Mesenchymal stem cell (in vitro differentiated cells and primary cell): ENCODE data around the gene FXR2.
A peak's percentile ranks its signal among the peaks of the same experiment; 100 is the strongest.

Source experiments
- DNase-seq: peaks from one replicate; pipeline ENCODE4 v3.0.0-alpha.2; 2013
- H2AFZ ChIP-seq: one replicate; pipeline ENCODE4 v1.6.1; 2013; ENCODE audit warnings: low read depth, mild to moderate bottlenecking, control low read depth, inconsistent platforms, low read length, moderate library complexity
- H2AK5ac ChIP-seq: 2 replicates; pipeline ENCODE4 v1.6.1; 2013; ENCODE audit warnings: low read length, moderate library complexity, mild to moderate bottlenecking, inconsistent platforms; ENCODE audit not compliant: severe bottlenecking
- H2BK120ac ChIP-seq: one replicate; pipeline ENCODE4 v1.6.1; 2013; ENCODE audit warnings: low read depth, mild to moderate bottlenecking, inconsistent platforms, low read length, moderate library complexity
- H2BK12ac ChIP-seq, 2 experiments: one replicate each; pipeline ENCODE4 v1.6.1; 2013; ENCODE audit warnings: inconsistent platforms in 2 of 2, low read length in 2 of 2, mild to moderate bottlenecking in 2 of 2, moderate library complexity in 2 of 2, control low read depth in 1 of 2
- H2BK15ac ChIP-seq: one replicate; pipeline ENCODE4 v1.6.1; 2013; ENCODE audit warnings: mild to moderate bottlenecking, low read depth, inconsistent platforms; ENCODE audit not compliant: poor library complexity, severe bottlenecking
- H2BK5ac ChIP-seq: 2 replicates; pipeline ENCODE4 v1.6.1; 2013; ENCODE audit warnings: low read depth, mild to moderate bottlenecking, low read length, control low read depth, inconsistent platforms; ENCODE audit not compliant: poor library complexity, severe bottlenecking
- H3K14ac ChIP-seq, 2 experiments: one replicate each; pipeline ENCODE4 v1.6.1; 2013; ENCODE audit warnings: inconsistent platforms in 2 of 2, low read length in 2 of 2, control low read depth in 1 of 2, mild to moderate bottlenecking in 1 of 2, moderate library complexity in 1 of 2
- H3K18ac ChIP-seq, 2 experiments: one replicate each; pipeline ENCODE4 v1.6.1; 2013; ENCODE audit warnings: inconsistent platforms in 2 of 2, low read length in 2 of 2, control low read depth in 1 of 2, low read depth in 1 of 2, mild to moderate bottlenecking in 1 of 2
- H3K23ac ChIP-seq, 2 experiments: one replicate each; pipeline ENCODE4 v1.6.1; 2013; ENCODE audit warnings: inconsistent platforms in 2 of 2, low read length in 2 of 2, mild to moderate bottlenecking in 2 of 2, moderate library complexity in 2 of 2, control low read depth in 1 of 2
- H3K27ac ChIP-seq: 2 replicates; pipeline ENCODE4 v1.5.1; 2013; ENCODE audit warnings: mild to moderate bottlenecking, moderate library complexity, low read length, control low read depth, inconsistent platforms; ENCODE audit not compliant: poor library complexity, severe bottlenecking
- H3K27me3 ChIP-seq, 2 experiments: 2 replicates each; pipeline versions ENCODE4 v1.6.1 to v1.7.0; 2013; ENCODE audit warnings: low read length in 2 of 2, mild to moderate bottlenecking in 2 of 2, moderate library complexity in 2 of 2, control low read depth in 1 of 2, inconsistent platforms in 1 of 2; ENCODE audit not compliant: control insufficient read depth in 1 of 2, insufficient read depth in 1 of 2
- H3K36me3 ChIP-seq, 2 experiments: 2 replicates each; pipeline versions ENCODE4 v1.6.1 to v1.7.0; 2013; ENCODE audit warnings: low read length in 2 of 2, control low read depth in 1 of 2, inconsistent platforms in 1 of 2, low read depth in 1 of 2, mild to moderate bottlenecking in 1 of 2; ENCODE audit not compliant: insufficient read depth in 2 of 2, control insufficient read depth in 1 of 2
- H3K4ac ChIP-seq, 2 experiments: one replicate each; pipeline ENCODE4 v1.6.1; 2013; ENCODE audit warnings: inconsistent platforms in 2 of 2, low read length in 2 of 2, mild to moderate bottlenecking in 2 of 2, moderate library complexity in 2 of 2, control low read depth in 1 of 2, low read depth in 1 of 2
- H3K4me1 ChIP-seq: 2 replicates; pipeline ENCODE4 v1.6.1; 2013; ENCODE audit warnings: low read depth, low read length, control low read depth; ENCODE audit not compliant: control insufficient read depth, insufficient read depth
- H3K4me2 ChIP-seq: 2 replicates; pipeline ENCODE4 v1.6.1; 2013; ENCODE audit warnings: low read length, mild to moderate bottlenecking, inconsistent platforms; ENCODE audit not compliant: poor library complexity, severe bottlenecking
- H3K4me3 ChIP-seq, 2 experiments: 2 replicates each; pipeline versions ENCODE4 v1.5.1 to v1.7.0; 2013; ENCODE audit warnings: low read length in 2 of 2, mild to moderate bottlenecking in 2 of 2, control low read depth in 1 of 2, low read depth in 1 of 2; ENCODE audit not compliant: insufficient read depth in 1 of 2
- H3K79me1 ChIP-seq: replicated peaks from 2 replicates; pipeline ENCODE4 v1.6.1; 2013; ENCODE audit warnings: mild to moderate bottlenecking, control low read depth, low read length, inconsistent platforms; ENCODE audit not compliant: poor library complexity, severe bottlenecking
- H3K9ac ChIP-seq: 2 replicates; pipeline ENCODE4 v1.7.0; 2013; ENCODE audit warnings: mild to moderate bottlenecking, low read length, moderate library complexity
- H3K9me3 ChIP-seq: 2 replicates; pipeline ENCODE4 v1.7.0; 2013; ENCODE audit warnings: mild to moderate bottlenecking, low read length; ENCODE audit not compliant: control insufficient read depth
- H4K8ac ChIP-seq: one replicate; pipeline ENCODE4 v1.6.1; 2013; ENCODE audit warnings: inconsistent platforms, mild to moderate bottlenecking, low read length, moderate library complexity
- H4K91ac ChIP-seq: one replicate; pipeline ENCODE4 v1.6.1; 2013; ENCODE audit warnings: mild to moderate bottlenecking, low read length, inconsistent platforms
- WGBS: methylation state at CpG from one replicate; pipeline ENCODE4 v1.1.7; 2013; ENCODE audit warnings: mixed read lengths; 5-methylcytosine and 5-hydroxymethylcytosine counted together

Gene FXR2

DNA sequence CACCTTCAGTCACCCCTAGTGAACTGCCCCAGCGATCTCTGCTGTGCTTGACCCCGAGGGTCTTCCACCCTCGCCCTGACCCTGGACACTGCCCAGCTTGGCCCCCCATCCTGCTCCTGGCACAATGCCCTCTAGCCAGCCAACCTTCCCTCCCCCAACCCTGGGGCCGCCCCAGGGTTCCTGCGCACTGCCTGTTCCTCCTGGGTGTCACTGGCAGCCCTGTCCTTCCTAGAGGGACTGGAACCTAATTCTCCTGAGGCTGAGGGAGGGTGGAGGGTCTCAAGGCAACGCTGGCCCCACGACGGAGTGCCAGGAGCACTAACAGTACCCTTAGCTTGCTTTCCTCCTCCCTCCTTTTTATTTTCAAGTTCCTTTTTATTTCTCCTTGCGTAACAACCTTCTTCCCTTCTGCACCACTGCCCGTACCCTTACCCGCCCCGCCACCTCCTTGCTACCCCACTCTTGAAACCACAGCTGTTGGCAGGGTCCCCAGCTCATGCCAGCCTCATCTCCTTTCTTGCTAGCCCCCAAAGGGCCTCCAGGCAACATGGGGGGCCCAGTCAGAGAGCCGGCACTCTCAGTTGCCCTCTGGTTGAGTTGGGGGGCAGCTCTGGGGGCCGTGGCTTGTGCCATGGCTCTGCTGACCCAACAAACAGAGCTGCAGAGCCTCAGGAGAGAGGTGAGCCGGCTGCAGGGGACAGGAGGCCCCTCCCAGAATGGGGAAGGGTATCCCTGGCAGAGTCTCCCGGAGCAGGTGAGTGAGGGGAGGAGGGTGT, 56.0 kb downstream of the FXR2 start, which contains the start of gene TNFSF13:
Gene TNFSF13, plus strand, starts transcription at position 207 of the 776 bp plus-strand sequence. Its CDS starts 290 bp downstream, at position 497.
- Histone ChIP-seq H3K23ac (no peak within 1 kb of the TSS), H2AFZ (peak within 1 kb of the TSS; percentile 1)

DNA sequence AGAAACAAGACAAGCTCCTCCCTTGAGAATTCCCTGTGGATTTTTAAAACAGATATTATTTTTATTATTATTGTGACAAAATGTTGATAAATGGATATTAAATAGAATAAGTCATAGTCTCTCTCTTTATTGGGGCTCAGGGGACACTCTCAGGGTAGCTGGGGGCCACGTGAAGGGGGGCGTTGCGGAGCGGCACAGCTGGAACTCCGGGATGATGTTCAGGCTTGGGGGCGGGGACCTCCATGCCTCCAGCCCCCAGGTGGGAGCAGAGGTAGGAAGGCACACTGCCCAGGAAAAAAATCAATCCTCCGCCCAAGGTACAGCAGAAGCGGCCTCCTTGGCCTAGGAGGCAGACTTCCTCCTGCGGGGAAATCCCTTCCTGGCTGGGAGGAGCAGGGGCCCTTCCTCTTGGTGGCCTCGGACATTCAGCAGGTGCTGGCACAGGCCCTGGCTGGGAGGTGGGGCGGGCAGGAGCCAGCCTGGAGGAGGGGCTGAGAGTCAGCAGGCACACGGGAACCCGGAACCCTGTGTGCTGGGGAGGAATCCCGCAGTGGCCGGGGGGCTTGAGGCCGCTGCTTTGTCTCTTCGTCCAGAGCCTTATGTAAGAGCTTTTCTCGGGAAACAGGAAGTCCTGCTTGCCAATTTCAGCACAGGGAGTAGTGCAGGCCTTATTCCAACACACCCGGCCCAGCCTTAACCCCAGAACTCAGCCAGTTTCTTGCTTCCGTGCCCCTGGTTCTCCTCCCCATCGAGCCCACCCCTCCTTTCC, 56.7 kb downstream of the FXR2 start:
- 36% methylated on average over 21 of the region's 21 CpGs for WGBS

More for the DNA sequence above, 56.0 kb downstream of the FXR2 start, which contains the start of gene TNFSF13:
- Histone ChIP-seq H3K4ac (no peak within 1 kb of the TSS), H3K9me3 (no peaks in the 10 kb centered on the region), H3K36me3 (peaks cover 3 to 11% of the 10 kb centered on the region in 2 experiments), H2BK15ac (no peak within 1 kb of the TSS), H2BK12ac (peak within 1 kb of the TSS in 1 of 2 experiments; percentile 32), H3K18ac (peak within 1 kb of the TSS in 1 of 2 experiments; percentile 8), H3K9ac (peak within 1 kb of the TSS; percentile 85), H4K8ac (peak within 1 kb of the TSS; percentile 86), H2AK5ac (peak within 1 kb of the TSS; percentile 64), H3K27ac (no peak within 1 kb of the TSS), H4K91ac (peak within 1 kb of the TSS; percentile 19), H3K27me3 (no peaks in the 10 kb centered on the region), H2BK120ac (no peak within 1 kb of the TSS), H3K14ac (no peak within 1 kb of the TSS), H3K4me1 (peaks cover 21% of the 10 kb centered on the region), H3K4me3 (peak within 1 kb of the TSS in 1 of 2 experiments; percentile 55), H3K4me2 (peak within 1 kb of the TSS; percentile 39), H2BK5ac (no peak within 1 kb of the TSS), H3K79me1 (peaks cover under 1% of the 10 kb centered on the region)
- no peak for DNase-seq
- WGBS, result 87% methylated on average over 16 of the region's 16 CpGs

GRCh38 chr17:7557147-7557764, 57.4 kb downstream of the FXR2 start:
- H4K91ac ChIP-seq, result no peak overlapping the region
- 78% methylated on average over 18 of the region's 19 CpGs for WGBS
- no peaks in the 10 kb centered on the region for H3K9me3 ChIP-seq
- H3K79me1 ChIP-seq, result no peaks in the 10 kb centered on the region
- H3K9ac ChIP-seq, result peak overlapping the region; percentile 85
- peaks cover 5 to 6% of the 10 kb centered on the region in 2 experiments for H3K36me3 ChIP-seq
- peaks cover 14% of the 10 kb centered on the region for H3K4me1 ChIP-seq
- H3K4me2 ChIP-seq, result no peak overlapping the region
- no peak overlapping the region for H2AFZ ChIP-seq
- no peak overlapping the region for H3K4ac ChIP-seq
- DNase-seq, result no peak
- no peak overlapping the region for H3K18ac ChIP-seq
- H3K4me3 ChIP-seq, result no peak overlapping the region
- no peak overlapping the region for H2BK12ac ChIP-seq
- H2BK120ac ChIP-seq, result no peak overlapping the region
- H3K14ac ChIP-seq, result no peak overlapping the region
- H2AK5ac ChIP-seq, result peak overlapping the region; percentile 64
- H2BK15ac ChIP-seq, result no peak overlapping the region
- H3K27ac ChIP-seq, result no peak overlapping the region
- peak overlapping the region; percentile 57 for H4K8ac ChIP-seq
- no peak overlapping the region for H3K23ac ChIP-seq
- H2BK5ac ChIP-seq, result no peak overlapping the region
- H3K27me3 ChIP-seq, result no peaks in the 10 kb centered on the region

More for the DNA sequence above, 56.7 kb downstream of the FXR2 start:
- no peaks in the 10 kb centered on the region for H3K27me3 ChIP-seq
- no peak overlapping the region for H3K4ac ChIP-seq
- peak overlapping the region; percentile 85 for H3K9ac ChIP-seq
- no peak overlapping the region for H3K23ac ChIP-seq
- no peak overlapping the region for H3K14ac ChIP-seq
- H3K36me3 ChIP-seq, result peaks cover 6% of the 10 kb centered on the region in 2 experiments
- no peak for DNase-seq
- H2AFZ ChIP-seq, result peak overlapping the region; percentile 1
- no peak overlapping the region for H2BK120ac ChIP-seq
- H2BK5ac ChIP-seq, result no peak overlapping the region
- H3K79me1 ChIP-seq, result no peaks in the 10 kb centered on the region
- no peak overlapping the region for H3K18ac ChIP-seq
- peak overlapping the region in 1 of 2 experiments; percentile 55 for H3K4me3 ChIP-seq
- peak overlapping the region; percentile 9 for H2AK5ac ChIP-seq
- H2BK12ac ChIP-seq, result peak overlapping the region in 1 of 2 experiments; percentile 32
- no peaks in the 10 kb centered on the region for H3K9me3 ChIP-seq
- no peak overlapping the region for H3K27ac ChIP-seq
- H4K8ac ChIP-seq, result peak overlapping the region; percentile 86
- H4K91ac ChIP-seq, result peak overlapping the region; percentile 19
- H3K4me1 ChIP-seq, result peaks cover 15% of the 10 kb centered on the region
- no peak overlapping the region for H2BK15ac ChIP-seq
- peak overlapping the region; percentile 39 for H3K4me2 ChIP-seq
